DMS53 (cell line): Measurements from ENCODE around the gene RAB9B.

Source experiments
- DNase-seq: peaks from one replicate; lab custom pipeline; 2025; lab: John Stamatoyannopoulos, UW

The RAB9B gene

GRCh38 chrX:103811858-103812257 is 20.2 kb downstream of the RAB9B start:
- no peak for DNase-seq

GRCh38 chrX:103806862-103807474 is 25.1 kb downstream of the RAB9B start:
- DNase-seq: no peak

GRCh38 chrX:103805860-103806259 is 26.2 kb downstream of the RAB9B start:
- no peak for DNase-seq

GRCh38 chrX:103800318-103800717 is 31.7 kb downstream of the RAB9B start:
- no peak for DNase-seq

GRCh38 chrX:103797691-103798090 is 34.4 kb downstream of the RAB9B start:
- no peak for DNase-seq

- DNase-seq: no peak
Observed at GRCh38 chrX:103794119-103794518, 37.9 kb downstream of the RAB9B start.

- no peak for DNase-seq
Observed at GRCh38 chrX:103793545-103793940, 38.5 kb downstream of the RAB9B start.

- no peak for DNase-seq
Observed at GRCh38 chrX:103792916-103793544, 39.0 kb downstream of the RAB9B start.

- DNase-seq: no peak
Observed at GRCh38 chrX:103791826-103792485, 40.1 kb downstream of the RAB9B start.

GRCh38 chrX:103791228-103791627 is 40.8 kb downstream of the RAB9B start:
- DNase-seq: no peak

- DNase-seq: no peak
Observed at GRCh38 chrX:103789004-103789403, 43.1 kb downstream of the RAB9B start.

GRCh38 chrX:103783971-103784370 is 48.1 kb downstream of the RAB9B start:
- no peak for DNase-seq

- DNase-seq: no peak
Observed at GRCh38 chrX:103783196-103783595, 48.9 kb downstream of the RAB9B start.

- no peak for DNase-seq
Observed at GRCh38 chrX:103782640-103783039, 49.4 kb downstream of the RAB9B start.

GRCh38 chrX:103781706-103782105 is 50.4 kb downstream of the RAB9B start:
- DNase-seq: no peak

GRCh38 chrX:103781062-103781402 is 51.0 kb downstream of the RAB9B start:
- no peak for DNase-seq

- no peak for DNase-seq
Observed at GRCh38 chrX:103780336-103781061, 51.6 kb downstream of the RAB9B start.

- peak; percentile 15 for DNase-seq
Observed at GRCh38 chrX:103779141-103779789, 52.8 kb downstream of the RAB9B start.

GRCh38 chrX:103776546-103776945 is 55.5 kb downstream of the RAB9B start, which contains the start of gene PLP1:
Gene PLP1, plus strand, starts transcription at chrX:103776840. Its CDS starts 156 bp downstream, at chrX:103776996.
- no peak for DNase-seq

- peak; percentile 71 for DNase-seq
Observed at GRCh38 chrX:103774070-103774642, 57.9 kb downstream of the RAB9B start.

- DNase-seq: no peak
Observed at GRCh38 chrX:103773445-103773844, 58.6 kb downstream of the RAB9B start.
